Measurements from ENCODE around the gene PTPN6. TPM values are rescaled to one million over a fixed set of nuclear protein-coding genes. Genes with fewer than 3 reads are reported as not detected.
A peak's percentile ranks its signal among the peaks of the same experiment; 100 is the strongest.

The PTPN6 gene
- total RNA-seq, 2 donors from 2014 or later: 13.0 to 18.9 TPM

- ATAC-seq (no peak), DNase-seq (no peak)
- intact Hi-C loops (cut with DNase I): no loop called here
Observed at GRCh38 chr12:6980075-6980474, 28.9 kb downstream of the PTPN6 start.

- DNase-seq: no peak
- no peak for ATAC-seq
- intact Hi-C loops (cut with DNase I): no loop called here
Observed at GRCh38 chr12:6980740-6981139, 29.6 kb downstream of the PTPN6 start.

- ATAC-seq (no peak), DNase-seq (no peak)
- intact Hi-C loops (cut with DNase I): no loop called here
Observed at GRCh38 chr12:6981152-6982052, 30.2 kb downstream of the PTPN6 start.

GRCh38 chr12:6982532-6982931, 31.4 kb downstream of the PTPN6 start:
- ATAC-seq: no peak
- intact Hi-C loops (cut with DNase I): no loop called here
- no peak for DNase-seq

GRCh38 chr12:6987956-6988553, 36.9 kb downstream of the PTPN6 start:
- no peak for DNase-seq
- intact Hi-C loops (cut with DNase I): no loop called here
- no peak for ATAC-seq

GRCh38 chr12:6996040-6996441, 44.9 kb downstream of the PTPN6 start:
- ATAC-seq: peak in 1 of 2 donors; percentile 83
- DNase-seq: no peak
- intact Hi-C loops (cut with DNase I): no loop called here

GRCh38 chr12:6998715-6999451, 47.7 kb downstream of the PTPN6 start:
- DNase-seq (no peak), ATAC-seq (peak in 1 of 2 donors; percentile 34)
- intact Hi-C loops (cut with DNase I): no loop called here

- intact Hi-C loops (cut with DNase I): no loop called here
- DNase-seq (no peak), ATAC-seq (peak in 1 of 2 donors; percentile 61)
Observed at GRCh38 chr12:7001921-7002591, 50.9 kb downstream of the PTPN6 start.

GRCh38 chr12:7004287-7004803, 53.2 kb downstream of the PTPN6 start:
- DNase-seq (no peak), ATAC-seq (no peak)
- intact Hi-C loops (cut with DNase I): no loop called here

- intact Hi-C loops (cut with DNase I): no loop called here
- DNase-seq (no peak), ATAC-seq (no peak)
Observed at GRCh38 chr12:7004840-7005239, 53.7 kb downstream of the PTPN6 start.

GRCh38 chr12:7005311-7005710, 54.2 kb downstream of the PTPN6 start:
- no peak for DNase-seq
- intact Hi-C loops (cut with DNase I): no loop called here
- ATAC-seq: no peak

GRCh38 chr12:7006639-7007038, 55.5 kb downstream of the PTPN6 start:
- DNase-seq (no peak), ATAC-seq (no peak)

GRCh38 chr12:7008864-7009263, 57.7 kb downstream of the PTPN6 start:
- ATAC-seq: no peak

More at GRCh38 chr12:7006639-7007038, 55.5 kb downstream of the PTPN6 start:
- intact Hi-C loops (cut with DNase I): no loop called here

GRCh38 chr12:7009512-7009911, 58.4 kb downstream of the PTPN6 start:
- ATAC-seq: no peak
- no peak for DNase-seq

More at GRCh38 chr12:7008864-7009263, 57.7 kb downstream of the PTPN6 start:
- DNase-seq: no peak
- intact Hi-C loops (cut with DNase I): no loop called here

More at GRCh38 chr12:7009512-7009911, 58.4 kb downstream of the PTPN6 start:
- intact Hi-C loops (cut with DNase I): no loop called here

Small RNA genes lying within 50 kb of the gene (microRNA-seq; reads per million reads assigned to microRNA genes)
- gene MIR141: 1.8 to 5.4 reads per million in 2 donors
- gene MIR200C: 14.7 to 17.4 reads per million in 2 donors

Other genes with a start within 250 kb of the PTPN6 start
- 10 to 100 TPM; 61.3 to 71.2 TPM for gene COPS7A, start 227.3 kb upstream of the PTPN6 start, total RNA-seq
- gene MLF2, start 198.2 kb upstream of the PTPN6 start, total RNA-seq: 100 to 1,000 TPM; 118 to 149 TPM
- 100 to 1,000 TPM; 164 to 189 TPM for gene PTMS, start 185.0 kb upstream of the PTPN6 start, total RNA-seq
- gene LAG3, start 178.8 kb upstream of the PTPN6 start, total RNA-seq: under 1 TPM; 0.62 to 0.97 TPM
- 10 to 100 TPM; 11.6 to 24.2 TPM for gene CD4, start 161.8 kb upstream of the PTPN6 start, total RNA-seq
- 1 to 10 TPM; 5.3 to 8.4 TPM for gene GPR162, start 129.5 kb upstream of the PTPN6 start, total RNA-seq
- gene P3H3, start 122.9 kb upstream of the PTPN6 start, total RNA-seq: 10 to 100 TPM; 13.2 to 22.3 TPM
- 1 to 10 TPM; 2.3 to 5.8 TPM for gene GNB3, start 110.4 kb upstream of the PTPN6 start, total RNA-seq
- gene CDCA3, start 100.1 kb upstream of the PTPN6 start, total RNA-seq: under 1 TPM in 1 of 2 donors, not detected in 1; 0.82 TPM
- gene USP5, start 99.2 kb upstream of the PTPN6 start, total RNA-seq: 10 to 100 TPM; 63.4 to 65.4 TPM
- 100 to 1,000 TPM; 642 to 858 TPM for gene TPI1, start 83.8 kb upstream of the PTPN6 start, total RNA-seq
- gene SPSB2, start 78.1 kb upstream of the PTPN6 start, total RNA-seq: 1 to 10 TPM; 3.7 to 4.1 TPM
- 10 to 100 TPM in 1 of 2 donors, 1 to 10 TPM in 1; 8.1 to 10.5 TPM for gene LRRC23, start 46.5 kb upstream of the PTPN6 start, total RNA-seq
- gene ENO2, start 36.8 kb upstream of the PTPN6 start, total RNA-seq: 10 to 100 TPM; 12.8 to 24.9 TPM
- gene ATN1, start 23.4 kb upstream of the PTPN6 start, total RNA-seq: 10 to 100 TPM; 75.3 to 83.1 TPM
- not detected for gene RNU7-1, start 7.5 kb upstream of the PTPN6 start, total RNA-seq
- 100 to 1,000 TPM; 249 to 282 TPM for gene C12orf57, start 7.3 kb upstream of the PTPN6 start, total RNA-seq
- 100 to 1,000 TPM; 117 to 157 TPM for gene PHB2, start 19.3 kb downstream of the PTPN6 start, total RNA-seq
- gene EMG1, start 19.6 kb downstream of the PTPN6 start, total RNA-seq: 10 to 100 TPM; 34.4 to 36.6 TPM
- 10 to 100 TPM; 22.6 to 29.4 TPM for gene LPCAT3, start 67.1 kb downstream of the PTPN6 start, total RNA-seq
- 100 to 1,000 TPM; 222 to 287 TPM for gene C1S, start 109.4 kb downstream of the PTPN6 start, total RNA-seq
- gene C1R, start 141.1 kb downstream of the PTPN6 start, total RNA-seq: 100 to 1,000 TPM; 331 to 488 TPM
- gene C1RL, start 157.9 kb downstream of the PTPN6 start, total RNA-seq: 10 to 100 TPM; 23.0 to 29.8 TPM
- 1 to 10 TPM in 1 of 2 donors, under 1 TPM in 1; 0.97 to 2.1 TPM for gene RBP5, start 177.5 kb downstream of the PTPN6 start, total RNA-seq
- gene CLSTN3, start 179.0 kb downstream of the PTPN6 start, total RNA-seq: 10 to 100 TPM; 14.7 to 17.0 TPM
- gene PEX5, start 238.3 kb downstream of the PTPN6 start, total RNA-seq: 10 to 100 TPM; 31.5 to 33.1 TPM